K562 (cell line): ENCODE results near the gene ZPBP.

ENCODE experiments used
- ARID3A ChIP-seq: IDR thresholded peaks from 2 replicates; pipeline ENCODE4 v1.6.1; 2012; ENCODE audit warnings: low read depth, low read length, improper control_type of control experiment, borderline replicate concordance
- CHD7 ChIP-seq: fragments of 200-600 bp; sonication (generic); IDR thresholded peaks from one replicate; pipeline ENCODE4 v1.6.1; 2012; ENCODE audit warnings: mild to moderate bottlenecking, low read depth, low read length, inconsistent platforms
- ESRRA ChIP-seq: fragments of 450-650 bp; IDR thresholded peaks from 2 replicates; pipeline ENCODE4 v1.6.1; 2014; ENCODE audit warnings: low read depth, mild to moderate bottlenecking, moderate library complexity, borderline replicate concordance
- FOXM1 ChIP-seq, 2 experiments: fragments of 450-650 bp in 1 of 2; sonication (generic) in 1 of 2; formaldehyde crosslinking in 1 of 2; IDR thresholded peaks; 2 replicates each; pipeline versions ENCODE4 v1.6.1 to v1.9.0; 2017 to 2022; ENCODE audit warnings: low read depth in 2 of 2, mild to moderate bottlenecking in 2 of 2, missing genetic modification reagents in 1 of 2, moderate library complexity in 1 of 2
- GABPB1 ChIP-seq: sonication (generic); formaldehyde crosslinking; IDR thresholded peaks from 2 replicates; pipeline ENCODE4 v1.8.0; 2022; ENCODE audit warnings: mild to moderate bottlenecking, missing genetic modification reagents
- MEF2A ChIP-seq: IDR thresholded peaks from 2 replicates; pipeline ENCODE4 v1.6.1; 2011; ENCODE audit warnings: low read depth, mild to moderate bottlenecking, low read length, moderate library complexity; ENCODE audit not compliant: control insufficient read depth
- MXI1 ChIP-seq: IDR thresholded peaks from 2 replicates; pipeline ENCODE4 v1.6.1; 2011; ENCODE audit warnings: low read depth, mild to moderate bottlenecking, improper control_type of control experiment, low read length
- NFRKB ChIP-seq: fragments of 450-650 bp; IDR thresholded peaks from 2 replicates; pipeline ENCODE4 v1.6.1; 2016; ENCODE audit warnings: low read depth
- PTBP1 ChIP-seq: fragments of 200-400 bp; formaldehyde crosslinking; IDR thresholded peaks from 2 replicates; pipeline ENCODE4 v1.6.1; 2017; ENCODE audit warnings: low read depth, low read length
- RCOR1 ChIP-seq, 2 experiments: IDR thresholded peaks; 2 replicates each; pipeline ENCODE4 v1.6.1; 2012; ENCODE audit warnings: low read depth in 2 of 2, low read length in 2 of 2, borderline replicate concordance in 1 of 2, improper control_type of control experiment in 1 of 2
- ZNF146 ChIP-seq: IDR thresholded peaks from one replicate; pipeline ENCODE4 v1.6.1; 2018; ENCODE audit warnings: missing compliant biosample characterization; ENCODE audit not compliant: unreplicated experiment
- ZNF79 ChIP-seq: fragments of 250-450 bp; sonication (Bioruptor Pico); IDR thresholded peaks from 2 replicates; pipeline ENCODE4 v1.4.0; 2020; ENCODE audit warnings: low read depth, mild to moderate bottlenecking, moderate library complexity
- TF ChIP-seq, protein P1 (sequence below), 3 experiments: IDR thresholded peaks in 2 of 3; conservative IDR thresholded peaks in 1 of 3; 2 replicates each; pipeline ENCODE4 v1.5.1; 2011 to 2012; ENCODE audit warnings: low read length in 3 of 3, mild to moderate bottlenecking in 3 of 3, control low read depth in 2 of 3, improper control_type of control experiment in 1 of 3, inconsistent platforms in 1 of 3, low read depth in 1 of 3, mixed read lengths in 1 of 3, moderate library complexity in 1 of 3; ENCODE audit not compliant: insufficient read depth in 2 of 3
- TF ChIP-seq, protein P2 (sequence below): sonication (generic); formaldehyde crosslinking; IDR thresholded peaks from 2 replicates; pipeline ENCODE4 v1.8.1; 2023; ENCODE audit warnings: mild to moderate bottlenecking, missing genetic modification reagents

DNA sequence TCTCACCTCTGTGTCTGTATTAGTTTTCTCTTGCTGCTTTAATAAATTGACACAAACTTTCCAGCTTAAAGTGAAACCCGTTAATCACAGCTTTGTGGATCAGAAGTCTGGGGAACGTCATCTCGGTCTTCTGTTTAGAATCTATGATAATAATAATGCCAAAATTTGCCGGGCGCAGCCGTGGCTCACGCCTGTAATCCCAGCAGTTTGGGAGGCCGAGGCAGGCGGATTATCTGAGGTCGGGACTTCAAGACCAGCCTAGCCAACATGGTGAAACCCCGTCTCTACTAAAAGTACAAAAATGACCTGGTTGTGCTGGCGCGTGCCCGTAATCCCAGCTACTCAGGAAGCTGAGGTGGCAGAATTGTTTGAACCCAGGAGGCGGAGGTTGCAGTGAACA is 8.8 kb upstream of the ZPBP start:
- TF ChIP-seq GABPB1 (CRISPR knock-in tag) (no peak), FOXM1 (IDR thresholded peaks at IDR 0.05; ENCODE audit: low read depth) (no peak), FOXM1 (CRISPR knock-in tag; IDR thresholded peaks at IDR 0.05; ENCODE audit: low read depth) (no peak), CHD7 (no peak), PTBP1 (no peak), ZNF79 (no peak), ESRRA (no peak), ARID3A (no peak), MEF2A (no peak), NFRKB (no peak), MXI1 (no peak), RCOR1 (IDR thresholded peaks at IDR 0.05; ENCODE audit: borderline replicate concordance in 1 of 2, low read depth in 2 of 2, low read length in 2 of 2) (no peak), ZNF146 (CRISPR knock-in tag) (no peak)
- TF ChIP-seq, protein P1, sequence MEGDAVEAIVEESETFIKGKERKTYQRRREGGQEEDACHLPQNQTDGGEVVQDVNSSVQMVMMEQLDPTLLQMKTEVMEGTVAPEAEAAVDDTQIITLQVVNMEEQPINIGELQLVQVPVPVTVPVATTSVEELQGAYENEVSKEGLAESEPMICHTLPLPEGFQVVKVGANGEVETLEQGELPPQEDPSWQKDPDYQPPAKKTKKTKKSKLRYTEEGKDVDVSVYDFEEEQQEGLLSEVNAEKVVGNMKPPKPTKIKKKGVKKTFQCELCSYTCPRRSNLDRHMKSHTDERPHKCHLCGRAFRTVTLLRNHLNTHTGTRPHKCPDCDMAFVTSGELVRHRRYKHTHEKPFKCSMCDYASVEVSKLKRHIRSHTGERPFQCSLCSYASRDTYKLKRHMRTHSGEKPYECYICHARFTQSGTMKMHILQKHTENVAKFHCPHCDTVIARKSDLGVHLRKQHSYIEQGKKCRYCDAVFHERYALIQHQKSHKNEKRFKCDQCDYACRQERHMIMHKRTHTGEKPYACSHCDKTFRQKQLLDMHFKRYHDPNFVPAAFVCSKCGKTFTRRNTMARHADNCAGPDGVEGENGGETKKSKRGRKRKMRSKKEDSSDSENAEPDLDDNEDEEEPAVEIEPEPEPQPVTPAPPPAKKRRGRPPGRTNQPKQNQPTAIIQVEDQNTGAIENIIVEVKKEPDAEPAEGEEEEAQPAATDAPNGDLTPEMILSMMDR (IDR thresholded peaks at IDR 0.05 in 2 of 3, conservative IDR thresholded peaks at IDR 0.05 in 1 of 3; ENCODE audit: insufficient read depth in 2 of 3, low read depth in 1 of 3, low read length in 3 of 3), result no peak
- TF ChIP-seq, protein P2, sequence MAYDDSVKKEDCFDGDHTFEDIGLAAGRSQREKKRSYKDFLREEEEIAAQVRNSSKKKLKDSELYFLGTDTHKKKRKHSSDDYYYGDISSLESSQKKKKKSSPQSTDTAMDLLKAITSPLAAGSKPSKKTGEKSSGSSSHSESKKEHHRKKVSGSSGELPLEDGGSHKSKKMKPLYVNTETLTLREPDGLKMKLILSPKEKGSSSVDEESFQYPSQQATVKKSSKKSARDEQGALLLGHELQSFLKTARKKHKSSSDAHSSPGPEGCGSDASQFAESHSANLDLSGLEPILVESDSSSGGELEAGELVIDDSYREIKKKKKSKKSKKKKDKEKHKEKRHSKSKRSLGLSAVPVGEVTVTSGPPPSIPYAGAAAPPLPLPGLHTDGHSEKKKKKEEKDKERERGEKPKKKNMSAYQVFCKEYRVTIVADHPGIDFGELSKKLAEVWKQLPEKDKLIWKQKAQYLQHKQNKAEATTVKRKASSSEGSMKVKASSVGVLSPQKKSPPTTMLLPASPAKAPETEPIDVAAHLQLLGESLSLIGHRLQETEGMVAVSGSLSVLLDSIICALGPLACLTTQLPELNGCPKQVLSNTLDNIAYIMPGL (CRISPR knock-in tag), result no peak
